Measurements from ENCODE around the gene SEC16A.

DNA sequence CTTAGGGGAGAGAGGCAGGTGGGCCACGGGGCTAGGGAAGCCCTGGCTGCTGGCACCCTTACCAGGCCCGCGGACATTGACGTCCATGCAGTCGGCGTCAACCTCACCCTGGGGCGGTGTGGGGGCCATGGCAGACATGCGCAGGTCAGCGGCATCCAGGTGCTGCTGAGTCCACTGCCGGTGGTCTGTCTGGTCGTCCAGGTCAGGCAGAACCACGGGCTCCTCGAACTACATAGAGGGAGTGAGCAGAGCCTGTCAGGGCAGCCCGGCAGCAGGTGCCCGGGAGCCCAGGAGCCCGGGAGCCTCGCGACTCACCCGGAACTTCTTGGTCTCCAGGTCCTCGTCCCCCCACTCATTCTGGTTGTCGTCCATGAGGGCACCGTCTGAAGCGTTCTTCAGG lies 18.8 kb upstream of the SEC16A start:
- TF ChIP-seq CTCF (IDR thresholded peaks at IDR 0.05; ENCODE audit: insufficient read depth, low read length) (no peak), POLR2AphosphoS5 (IDR thresholded peaks at IDR 0.05; ENCODE audit: low read depth) (no peak)
